Mesenchymal stem cell (in vitro differentiated cells and primary cell): Measurements from ENCODE around the gene CISTR.

Source experiments
- DNase-seq: peaks from one replicate; pipeline ENCODE4 v3.0.0-alpha.2; 2013
- H2AFZ ChIP-seq: one replicate; pipeline ENCODE4 v1.6.1; 2013; ENCODE audit warnings: low read depth, mild to moderate bottlenecking, control low read depth, inconsistent platforms, low read length, moderate library complexity
- H2AK5ac ChIP-seq: 2 replicates; pipeline ENCODE4 v1.6.1; 2013; ENCODE audit warnings: low read length, moderate library complexity, mild to moderate bottlenecking, inconsistent platforms; ENCODE audit not compliant: severe bottlenecking
- H2BK120ac ChIP-seq: one replicate; pipeline ENCODE4 v1.6.1; 2013; ENCODE audit warnings: low read depth, mild to moderate bottlenecking, inconsistent platforms, low read length, moderate library complexity
- H2BK12ac ChIP-seq, 2 experiments: one replicate each; pipeline ENCODE4 v1.6.1; 2013; ENCODE audit warnings: inconsistent platforms in 2 of 2, low read length in 2 of 2, mild to moderate bottlenecking in 2 of 2, moderate library complexity in 2 of 2, control low read depth in 1 of 2
- H2BK15ac ChIP-seq: one replicate; pipeline ENCODE4 v1.6.1; 2013; ENCODE audit warnings: mild to moderate bottlenecking, low read depth, inconsistent platforms; ENCODE audit not compliant: poor library complexity, severe bottlenecking
- H2BK5ac ChIP-seq: 2 replicates; pipeline ENCODE4 v1.6.1; 2013; ENCODE audit warnings: low read depth, mild to moderate bottlenecking, low read length, control low read depth, inconsistent platforms; ENCODE audit not compliant: poor library complexity, severe bottlenecking
- H3K14ac ChIP-seq, 2 experiments: one replicate each; pipeline ENCODE4 v1.6.1; 2013; ENCODE audit warnings: inconsistent platforms in 2 of 2, low read length in 2 of 2, control low read depth in 1 of 2, mild to moderate bottlenecking in 1 of 2, moderate library complexity in 1 of 2
- H3K18ac ChIP-seq, 2 experiments: one replicate each; pipeline ENCODE4 v1.6.1; 2013; ENCODE audit warnings: inconsistent platforms in 2 of 2, low read length in 2 of 2, control low read depth in 1 of 2, low read depth in 1 of 2, mild to moderate bottlenecking in 1 of 2
- H3K23ac ChIP-seq, 2 experiments: one replicate each; pipeline ENCODE4 v1.6.1; 2013; ENCODE audit warnings: inconsistent platforms in 2 of 2, low read length in 2 of 2, mild to moderate bottlenecking in 2 of 2, moderate library complexity in 2 of 2, control low read depth in 1 of 2
- H3K27ac ChIP-seq: 2 replicates; pipeline ENCODE4 v1.5.1; 2013; ENCODE audit warnings: mild to moderate bottlenecking, moderate library complexity, low read length, control low read depth, inconsistent platforms; ENCODE audit not compliant: poor library complexity, severe bottlenecking
- H3K27me3 ChIP-seq, 2 experiments: 2 replicates each; pipeline versions ENCODE4 v1.6.1 to v1.7.0; 2013; ENCODE audit warnings: low read length in 2 of 2, mild to moderate bottlenecking in 2 of 2, moderate library complexity in 2 of 2, control low read depth in 1 of 2, inconsistent platforms in 1 of 2; ENCODE audit not compliant: control insufficient read depth in 1 of 2, insufficient read depth in 1 of 2
- H3K36me3 ChIP-seq, 2 experiments: 2 replicates each; pipeline versions ENCODE4 v1.6.1 to v1.7.0; 2013; ENCODE audit warnings: low read length in 2 of 2, control low read depth in 1 of 2, inconsistent platforms in 1 of 2, low read depth in 1 of 2, mild to moderate bottlenecking in 1 of 2; ENCODE audit not compliant: insufficient read depth in 2 of 2, control insufficient read depth in 1 of 2
- H3K4ac ChIP-seq, 2 experiments: one replicate each; pipeline ENCODE4 v1.6.1; 2013; ENCODE audit warnings: inconsistent platforms in 2 of 2, low read length in 2 of 2, mild to moderate bottlenecking in 2 of 2, moderate library complexity in 2 of 2, control low read depth in 1 of 2, low read depth in 1 of 2
- H3K4me1 ChIP-seq: 2 replicates; pipeline ENCODE4 v1.6.1; 2013; ENCODE audit warnings: low read depth, low read length, control low read depth; ENCODE audit not compliant: control insufficient read depth, insufficient read depth
- H3K4me2 ChIP-seq: 2 replicates; pipeline ENCODE4 v1.6.1; 2013; ENCODE audit warnings: low read length, mild to moderate bottlenecking, inconsistent platforms; ENCODE audit not compliant: poor library complexity, severe bottlenecking
- H3K4me3 ChIP-seq, 2 experiments: 2 replicates each; pipeline versions ENCODE4 v1.5.1 to v1.7.0; 2013; ENCODE audit warnings: low read length in 2 of 2, mild to moderate bottlenecking in 2 of 2, control low read depth in 1 of 2, low read depth in 1 of 2; ENCODE audit not compliant: insufficient read depth in 1 of 2
- H3K79me1 ChIP-seq: replicated peaks from 2 replicates; pipeline ENCODE4 v1.6.1; 2013; ENCODE audit warnings: mild to moderate bottlenecking, control low read depth, low read length, inconsistent platforms; ENCODE audit not compliant: poor library complexity, severe bottlenecking
- H3K9ac ChIP-seq: 2 replicates; pipeline ENCODE4 v1.7.0; 2013; ENCODE audit warnings: mild to moderate bottlenecking, low read length, moderate library complexity
- H3K9me3 ChIP-seq: 2 replicates; pipeline ENCODE4 v1.7.0; 2013; ENCODE audit warnings: mild to moderate bottlenecking, low read length; ENCODE audit not compliant: control insufficient read depth
- H4K8ac ChIP-seq: one replicate; pipeline ENCODE4 v1.6.1; 2013; ENCODE audit warnings: inconsistent platforms, mild to moderate bottlenecking, low read length, moderate library complexity
- H4K91ac ChIP-seq: one replicate; pipeline ENCODE4 v1.6.1; 2013; ENCODE audit warnings: mild to moderate bottlenecking, low read length, inconsistent platforms
- WGBS: methylation state at CpG from one replicate; pipeline ENCODE4 v1.1.7; 2013; ENCODE audit warnings: mixed read lengths; 5-methylcytosine and 5-hydroxymethylcytosine counted together

Gene CISTR

DNA sequence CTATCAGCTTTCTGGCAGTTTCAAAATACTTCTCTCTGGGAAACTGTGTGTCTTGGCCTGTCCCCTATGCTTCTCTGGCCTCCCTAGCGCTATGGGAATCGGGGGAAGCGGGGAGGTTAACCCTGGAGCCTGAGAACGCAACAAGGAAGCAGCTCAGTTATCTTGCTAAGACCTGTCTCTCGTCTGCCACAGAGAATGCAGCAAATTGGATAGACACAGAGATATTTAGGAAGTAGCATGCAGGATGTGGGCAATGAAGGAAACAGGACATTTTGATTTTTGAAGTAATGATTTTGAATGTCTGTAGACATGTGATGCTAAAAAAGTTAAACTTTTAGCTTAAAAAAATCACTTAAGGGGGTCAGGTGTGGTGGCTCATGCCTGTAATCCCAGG lies 18.0 kb downstream of the CISTR start:
- H3K27ac ChIP-seq = no peak overlapping the region
- peaks cover 38 to 48% of the 10 kb centered on the region in 2 experiments for H3K27me3 ChIP-seq
- no peaks in the 10 kb centered on the region for H3K9me3 ChIP-seq
- H3K9ac ChIP-seq = no peak overlapping the region
- 59% methylated on average over 5 of the region's 5 CpGs for WGBS
- H3K4me2 ChIP-seq = no peak overlapping the region
- no peak overlapping the region for H4K8ac ChIP-seq
- H3K4ac ChIP-seq = no peak overlapping the region
- H2AFZ ChIP-seq = no peak overlapping the region
- H4K91ac ChIP-seq = no peak overlapping the region
- no peak overlapping the region for H2BK12ac ChIP-seq
- peaks cover 9% of the 10 kb centered on the region for H3K4me1 ChIP-seq
- no peak overlapping the region for H2BK120ac ChIP-seq
- no peak overlapping the region for H3K14ac ChIP-seq
- no peaks in the 10 kb centered on the region for H3K79me1 ChIP-seq
- H2AK5ac ChIP-seq = no peak overlapping the region
- H3K36me3 ChIP-seq = no peaks in the 10 kb centered on the region
- no peak overlapping the region for H2BK5ac ChIP-seq
- H3K23ac ChIP-seq = no peak overlapping the region
- no peak for DNase-seq
- H2BK15ac ChIP-seq = no peak overlapping the region
- no peak overlapping the region for H3K18ac ChIP-seq
- no peak overlapping the region for H3K4me3 ChIP-seq

DNA sequence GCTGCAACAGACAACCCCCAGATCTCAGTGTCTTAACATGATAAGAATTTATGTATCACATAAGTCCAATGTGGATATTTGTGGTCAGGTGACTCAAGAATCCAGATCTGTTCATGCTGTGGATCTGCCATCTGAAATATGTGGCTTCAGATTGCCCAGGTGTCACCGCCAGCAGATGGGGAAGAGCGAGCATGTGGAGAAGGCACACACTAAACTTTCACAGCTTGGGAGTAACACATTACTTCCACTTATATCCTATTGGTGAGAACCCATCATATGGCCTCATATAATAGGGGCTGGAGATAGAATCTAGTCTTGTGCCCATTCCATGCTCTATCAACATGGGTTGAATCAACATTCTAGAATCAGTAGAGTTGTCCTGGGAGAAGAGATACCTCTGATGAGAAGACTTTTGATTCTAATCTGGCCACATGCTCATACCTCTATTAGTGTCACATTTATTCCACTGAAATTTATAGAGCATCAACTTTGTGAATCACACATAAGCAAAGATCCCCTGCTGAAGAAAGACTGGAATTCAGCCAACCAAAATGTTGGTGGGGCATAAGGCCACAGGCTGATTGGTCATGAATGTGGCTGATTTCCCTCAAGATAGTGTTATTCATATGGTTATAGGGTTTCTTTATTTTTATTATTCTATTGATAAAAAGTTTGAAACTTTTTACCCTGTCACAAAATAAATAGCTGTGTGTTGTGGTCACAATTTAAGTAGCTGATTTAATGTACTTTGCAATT lies 18.6 kb downstream of the CISTR start:
- H2AFZ ChIP-seq = no peak overlapping the region
- H3K14ac ChIP-seq = no peak overlapping the region
- WGBS = no CpG with 5 or more reads among the region's 2 CpGs

DNA sequence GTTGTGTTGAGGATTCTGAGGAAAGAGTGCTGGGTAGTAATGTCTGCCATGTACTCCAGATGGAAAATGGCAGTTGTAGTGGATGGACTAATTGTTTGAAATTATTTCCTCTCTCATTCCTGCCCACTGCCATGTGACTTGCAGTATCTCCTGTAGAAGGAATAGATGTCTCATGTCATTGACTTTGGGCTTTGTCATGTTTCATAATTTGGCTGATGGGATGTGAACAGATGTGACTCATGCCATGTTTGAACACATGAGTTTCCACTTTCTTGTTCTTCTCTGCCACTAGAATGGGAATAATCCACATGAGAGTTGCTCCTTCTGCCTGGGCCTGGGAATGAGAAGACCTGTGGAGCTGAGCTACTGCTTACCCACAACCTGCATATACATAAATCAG lies 22.1 kb downstream of the CISTR start:
- Histone ChIP-seq H3K14ac (no peak overlapping the region), H2AK5ac (no peak overlapping the region), H3K36me3 (peaks cover 6 to 11% of the 10 kb centered on the region in 2 experiments), H4K8ac (no peak overlapping the region), H3K4me3 (no peak overlapping the region), H4K91ac (no peak overlapping the region), H3K4me2 (no peak overlapping the region), H3K4me1 (peaks cover 6% of the 10 kb centered on the region), H3K9me3 (no peaks in the 10 kb centered on the region), H3K27me3 (peaks cover 0 to 6% of the 10 kb centered on the region in 2 experiments), H3K23ac (no peak overlapping the region), H3K27ac (no peak overlapping the region), H3K4ac (no peak overlapping the region), H2AFZ (no peak overlapping the region), H2BK5ac (no peak overlapping the region), H2BK12ac (no peak overlapping the region), H3K18ac (no peak overlapping the region), H3K79me1 (peaks cover 20% of the 10 kb centered on the region), H2BK15ac (no peak overlapping the region), H3K9ac (no peak overlapping the region), H2BK120ac (no peak overlapping the region)
- DNase-seq = no peak

More for the DNA sequence above, 18.6 kb downstream of the CISTR start:
- Histone ChIP-seq H2BK5ac (no peak overlapping the region), H3K27ac (no peak overlapping the region), H3K23ac (no peak overlapping the region), H3K36me3 (no peaks in the 10 kb centered on the region), H2BK12ac (no peak overlapping the region), H3K27me3 (peaks cover 33 to 42% of the 10 kb centered on the region in 2 experiments), H3K4me2 (no peak overlapping the region), H4K91ac (no peak overlapping the region), H4K8ac (no peak overlapping the region), H3K79me1 (no peaks in the 10 kb centered on the region), H2AK5ac (no peak overlapping the region), H3K9me3 (no peaks in the 10 kb centered on the region), H3K4ac (no peak overlapping the region), H3K4me1 (peaks cover 5% of the 10 kb centered on the region), H3K18ac (no peak overlapping the region), H2BK15ac (no peak overlapping the region), H3K9ac (no peak overlapping the region), H3K4me3 (no peak overlapping the region), H2BK120ac (no peak overlapping the region)
- DNase-seq = no peak

DNA sequence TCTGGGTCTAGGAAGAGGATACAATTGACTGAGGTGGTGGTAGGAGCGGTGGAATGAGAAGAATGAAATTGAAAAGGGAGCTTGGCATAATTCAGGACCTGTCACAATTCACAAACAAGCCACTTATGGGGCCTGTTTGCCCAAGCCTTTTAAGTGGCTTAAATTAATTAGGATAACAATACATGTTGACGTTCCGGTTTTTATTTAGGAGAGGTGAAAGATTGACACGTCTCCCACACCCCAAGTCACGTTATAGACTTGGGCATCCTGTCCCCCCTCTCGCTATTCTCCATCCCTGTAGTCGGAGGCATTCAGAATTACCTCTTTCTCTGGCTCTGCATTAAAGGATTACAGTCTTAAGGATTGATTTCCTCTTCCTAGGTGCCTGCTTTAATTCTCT lies 23.6 kb downstream of the CISTR start:
- H3K4me3 ChIP-seq = peak overlapping the region in 1 of 2 experiments; percentile 98
- peak overlapping the region; percentile 83 for H3K9ac ChIP-seq
- H2BK5ac ChIP-seq = no peak overlapping the region
- H2AFZ ChIP-seq = peak overlapping the region; percentile 97
- no peak overlapping the region for H3K14ac ChIP-seq
- H3K18ac ChIP-seq = no peak overlapping the region
- H3K36me3 ChIP-seq = peaks cover 17 to 25% of the 10 kb centered on the region in 2 experiments
- no peak overlapping the region for H3K27ac ChIP-seq
- peaks cover 6% of the 10 kb centered on the region for H3K4me1 ChIP-seq
- H2BK120ac ChIP-seq = no peak overlapping the region
- no peak overlapping the region for H3K4me2 ChIP-seq
- H3K79me1 ChIP-seq = peaks cover 24% of the 10 kb centered on the region
- H4K91ac ChIP-seq = no peak overlapping the region
- H3K9me3 ChIP-seq = no peaks in the 10 kb centered on the region
- H2AK5ac ChIP-seq = peak overlapping the region; percentile 14
- no peak for DNase-seq
- H3K23ac ChIP-seq = no peak overlapping the region
- peaks cover 0 to 4% of the 10 kb centered on the region in 2 experiments for H3K27me3 ChIP-seq
- no peak overlapping the region for H2BK12ac ChIP-seq
- H4K8ac ChIP-seq = peak overlapping the region; percentile 74
- no peak overlapping the region for H2BK15ac ChIP-seq
- 47% methylated on average over 7 of the region's 7 CpGs for WGBS
- H3K4ac ChIP-seq = peak overlapping the region in 1 of 2 experiments; percentile 64
